ENCODE measurements around the gene ID1. TPM values are rescaled to one million over a fixed set of nuclear protein-coding genes. Genes with fewer than 3 reads are reported as not detected.
"Not testable (repeated sequence)": the region's sequence is repeated elsewhere in the genome, so short reads cannot be mapped to it uniquely, and the experiment has no call there.

The ID1 gene
- polyA plus RNA-seq, 3 donors = 207 to 230 (median 226) TPM

DNA sequence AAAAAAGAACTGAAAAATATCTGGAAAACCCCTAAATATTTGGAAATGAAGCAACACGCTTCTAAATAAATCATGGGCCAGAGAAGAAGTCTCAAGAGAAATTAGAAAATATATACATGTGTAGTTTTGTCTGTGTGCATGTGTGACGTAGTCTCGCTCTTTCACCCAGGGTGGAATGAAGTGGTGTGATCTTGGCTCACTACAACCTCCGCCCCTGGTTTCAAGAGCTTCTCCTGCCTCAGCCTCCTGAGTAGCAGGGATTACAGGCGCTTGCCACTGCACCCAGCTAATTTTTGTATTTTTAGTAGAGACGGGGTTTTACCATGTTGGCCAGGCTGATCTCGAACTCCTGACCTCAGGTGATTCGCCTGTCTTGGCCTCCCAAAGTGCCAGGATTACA lies 21.4 kb downstream of the ID1 start:
- DNase-seq = not testable (repeated sequence)

DNA sequence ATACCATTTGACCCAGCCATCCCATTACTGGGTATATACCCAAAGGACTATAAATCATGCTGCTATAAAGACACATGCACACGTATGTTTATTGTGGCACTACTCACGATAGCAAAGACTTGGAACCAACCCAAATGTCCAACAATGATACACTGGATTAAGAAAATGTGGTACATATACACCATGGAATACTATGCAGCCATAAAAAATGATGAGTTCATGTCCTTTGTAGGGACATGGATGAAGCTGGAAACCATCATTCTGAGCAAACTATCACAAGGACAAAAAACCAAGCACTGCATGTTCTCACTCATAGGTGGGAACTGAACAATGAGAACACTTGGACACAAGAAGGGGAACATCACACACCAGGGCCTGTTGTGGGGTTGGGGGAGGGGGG lies 23.0 kb downstream of the ID1 start:
- not testable (repeated sequence) for DNase-seq

DNA sequence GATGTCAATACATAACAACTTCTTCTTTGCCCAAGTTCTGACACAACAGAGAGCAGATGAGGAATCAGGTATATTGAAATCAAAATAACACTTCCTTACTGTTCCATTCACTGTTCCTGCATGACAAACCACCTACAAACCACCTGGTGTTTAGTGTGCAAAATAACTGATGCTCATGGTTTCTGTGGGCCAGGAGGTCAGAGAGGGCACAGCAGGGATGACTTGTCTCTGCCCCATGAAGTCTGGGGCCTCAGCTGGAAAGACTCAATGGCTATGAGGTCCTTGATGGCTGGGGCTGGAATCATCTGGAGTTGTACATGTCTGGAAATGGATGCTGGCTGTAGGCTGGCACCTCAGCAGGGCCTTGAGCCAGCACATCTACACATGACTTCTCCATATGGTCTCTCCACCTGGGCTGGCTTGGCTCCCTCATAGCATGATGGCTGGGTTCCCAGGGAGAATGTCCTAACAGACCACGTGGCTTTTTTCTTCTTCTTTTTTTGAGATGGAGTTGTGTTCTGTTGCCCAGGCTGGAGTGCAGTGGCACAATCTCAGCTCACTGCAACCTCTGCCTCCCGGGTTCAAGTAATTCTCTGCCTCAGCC lies 25.2 kb downstream of the ID1 start:
- no peak for DNase-seq

DNA sequence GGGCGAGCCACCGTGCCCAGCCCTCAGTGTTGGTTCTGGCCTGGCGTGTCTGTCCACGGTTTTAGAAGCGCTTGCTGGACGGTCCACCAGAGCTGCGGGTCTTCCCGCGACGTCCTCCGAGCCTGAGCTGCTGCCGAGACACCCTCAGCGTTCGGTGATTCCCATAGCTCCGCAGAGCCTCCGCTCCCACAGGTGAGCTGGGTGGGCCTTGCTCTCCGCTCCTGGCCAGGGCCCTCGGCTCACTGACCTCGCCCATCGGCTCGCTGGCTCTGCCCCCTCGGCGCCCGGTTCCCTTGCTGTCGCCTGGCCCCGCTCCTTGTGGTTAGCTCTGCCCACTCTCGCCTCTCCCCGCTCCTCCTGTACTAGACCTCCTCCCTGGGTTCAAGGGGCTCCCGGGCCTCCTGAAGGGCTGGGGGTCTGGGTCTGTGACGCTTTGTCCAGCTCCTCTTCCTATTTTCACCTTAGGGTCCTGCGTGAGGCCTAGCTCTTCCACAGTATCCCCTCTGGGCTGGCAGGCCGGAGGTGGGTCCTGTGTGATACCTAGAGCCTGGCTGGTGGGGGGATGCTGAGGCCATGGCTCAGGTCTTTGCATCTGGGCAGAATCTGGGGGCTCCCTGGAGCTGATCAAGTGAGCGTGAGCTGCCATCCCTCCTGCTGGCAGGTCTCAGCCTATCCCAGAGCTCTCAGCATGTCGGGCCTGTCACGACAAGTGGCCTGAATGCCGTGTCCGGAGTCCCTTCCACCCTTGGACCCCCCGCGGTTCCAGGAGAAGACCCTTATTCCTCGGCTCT lies 27.7 kb downstream of the ID1 start:
- DNase-seq = no peak

DNA sequence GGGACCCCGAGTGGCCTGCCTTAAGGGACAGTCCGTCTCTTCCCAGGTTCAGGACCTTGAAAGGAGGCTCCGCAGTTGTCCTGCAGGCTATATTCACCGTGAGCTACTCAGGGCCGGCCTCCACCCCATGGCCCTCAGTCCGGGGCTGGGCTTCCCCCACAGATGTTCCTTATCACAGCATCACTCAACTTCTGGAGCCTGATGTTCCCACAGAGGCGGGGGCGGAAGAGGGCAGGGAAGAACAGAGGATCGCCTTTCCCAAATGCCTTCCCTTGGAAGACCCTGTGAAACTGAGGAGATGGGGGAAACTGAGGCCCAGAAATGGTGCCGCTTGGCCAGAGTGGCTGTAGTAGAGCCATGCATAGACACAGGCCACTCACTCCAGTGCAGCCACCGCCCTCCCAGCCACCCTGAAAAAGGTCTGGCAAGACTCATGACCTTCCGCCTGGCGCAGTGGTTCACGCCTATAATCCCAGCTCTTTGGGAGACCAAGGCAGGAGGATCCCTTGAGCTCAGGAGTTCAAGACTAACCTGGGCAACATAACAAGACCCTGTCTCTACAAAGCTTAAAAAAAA lies 28.3 kb downstream of the ID1 start:
- DNase-seq = no peak

DNA sequence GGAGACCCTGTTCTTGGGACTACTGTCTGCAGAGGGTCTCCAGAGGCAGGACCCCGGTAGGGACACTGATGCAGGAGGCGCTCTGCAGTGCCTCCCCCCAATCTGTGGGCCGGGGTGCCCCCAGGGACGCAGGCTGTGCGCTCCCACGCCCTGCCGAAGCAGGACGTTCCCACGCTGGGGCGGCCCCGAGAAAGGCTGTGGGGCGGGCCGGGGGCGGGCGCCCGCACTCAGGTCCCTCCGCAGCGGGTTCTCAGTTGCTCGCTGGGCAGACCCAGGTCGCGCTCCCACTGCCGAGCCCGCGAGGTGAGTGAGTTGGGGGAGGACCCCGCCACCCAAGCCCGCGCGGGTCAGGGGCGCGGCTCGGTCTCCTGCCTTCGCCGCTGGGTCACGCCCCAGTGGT lies 32.6 kb downstream of the ID1 start, which contains the start of gene COX4I2:
COX4I2 (plus strand) TSS at position 253 of the 400 bp plus-strand sequence. CDS start 1,106 bp downstream, outside the sequence.
- DNase-seq = no peak

DNA sequence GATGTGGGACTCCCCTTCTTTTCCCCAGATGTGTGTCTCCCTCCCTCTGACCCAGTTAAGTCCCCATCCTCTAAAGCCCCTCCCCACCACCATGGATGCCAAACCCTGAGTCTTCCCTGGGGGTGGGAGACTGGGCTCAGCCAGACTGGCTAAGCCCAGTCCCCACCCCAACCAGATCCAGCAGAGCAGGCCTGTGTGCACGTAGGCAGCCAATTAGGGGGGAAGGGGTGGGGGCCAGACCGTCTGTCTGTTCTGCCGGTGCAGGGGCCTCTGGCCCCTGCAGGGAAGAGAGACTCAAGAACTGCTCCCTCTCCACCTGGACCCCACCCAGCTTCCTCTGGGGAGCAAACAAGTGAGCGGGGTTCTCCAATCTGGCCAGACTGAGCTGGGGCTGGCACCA lies 33.2 kb downstream of the ID1 start:
- no peak for DNase-seq

DNA sequence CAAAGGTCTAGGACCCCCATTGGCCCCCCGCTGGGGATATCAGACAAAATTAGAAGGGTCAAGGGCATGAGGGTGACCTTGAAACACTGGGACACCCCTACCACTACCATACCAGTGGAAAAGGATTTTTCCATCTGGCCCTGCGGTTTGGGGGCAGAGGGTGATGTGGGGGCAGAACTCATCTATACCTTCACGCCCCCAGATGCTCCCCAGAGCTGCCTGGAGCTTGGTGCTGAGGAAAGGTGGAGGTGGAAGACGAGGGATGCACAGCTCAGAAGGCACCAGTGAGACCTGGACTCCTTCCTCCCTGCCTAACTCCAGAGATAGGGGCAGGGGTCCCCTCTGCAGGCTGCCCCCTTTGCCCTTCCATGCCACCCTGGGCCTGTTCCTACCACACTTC lies 33.7 kb downstream of the ID1 start:
- no peak for DNase-seq

DNA sequence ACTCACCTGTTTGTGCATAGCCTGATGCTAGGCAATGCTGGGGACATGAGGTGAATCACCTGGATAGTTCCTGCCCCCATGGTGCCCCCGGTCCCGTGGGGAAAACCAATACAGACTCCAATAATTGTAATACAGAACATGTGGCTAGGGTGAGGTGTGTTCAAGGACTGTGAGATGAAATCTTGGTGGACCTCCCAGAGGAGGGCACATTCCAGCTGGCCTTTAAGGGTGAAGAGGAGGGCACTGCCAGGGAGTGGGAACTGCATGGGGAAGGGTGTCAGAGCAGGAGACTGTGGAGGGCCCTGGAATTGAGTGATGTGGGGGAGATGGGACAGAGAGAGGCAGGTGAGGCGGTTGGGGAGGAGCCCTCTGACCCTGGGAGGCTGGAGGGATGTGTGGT lies 35.2 kb downstream of the ID1 start:
- DNase-seq = no peak

DNA sequence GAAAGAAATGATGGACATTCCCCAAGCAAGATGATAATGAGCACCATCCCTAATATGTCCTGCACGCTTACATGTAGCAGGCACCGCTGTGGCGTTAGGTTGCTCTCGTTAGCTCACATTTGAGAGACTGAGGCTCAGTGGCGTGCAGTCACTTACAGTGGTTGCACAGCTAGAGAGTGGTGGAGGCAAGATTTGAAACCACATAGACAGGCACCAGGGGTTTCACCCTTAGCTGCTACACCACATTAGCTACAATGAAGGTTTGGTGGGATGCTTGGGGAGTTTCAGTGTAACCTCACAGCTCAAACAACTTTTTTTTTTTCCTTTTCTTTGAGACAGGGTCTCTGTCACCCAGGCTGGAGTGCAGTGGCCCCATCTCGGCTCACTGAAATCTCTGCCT lies 36.3 kb downstream of the ID1 start:
- DNase-seq = no peak

DNA sequence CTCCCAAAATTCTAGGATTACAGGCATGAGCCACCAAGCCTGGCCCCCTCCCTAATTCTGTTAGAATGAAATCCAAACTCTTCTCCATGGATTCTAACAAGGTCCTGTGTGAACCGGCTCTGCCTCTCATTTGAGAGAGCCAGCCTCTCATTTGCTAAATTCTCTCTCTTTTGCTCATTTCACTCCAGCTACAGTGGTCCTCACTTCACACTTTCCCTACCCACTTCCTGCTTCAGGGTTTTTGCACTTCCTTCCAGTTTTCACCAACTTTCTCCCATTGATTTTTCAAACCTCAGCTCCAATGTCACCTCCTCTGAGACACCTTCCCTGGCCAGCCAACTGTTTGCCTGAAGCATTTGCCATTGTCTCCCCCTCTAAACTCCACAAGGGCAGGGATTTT lies 37.7 kb downstream of the ID1 start:
- no peak for DNase-seq

DNA sequence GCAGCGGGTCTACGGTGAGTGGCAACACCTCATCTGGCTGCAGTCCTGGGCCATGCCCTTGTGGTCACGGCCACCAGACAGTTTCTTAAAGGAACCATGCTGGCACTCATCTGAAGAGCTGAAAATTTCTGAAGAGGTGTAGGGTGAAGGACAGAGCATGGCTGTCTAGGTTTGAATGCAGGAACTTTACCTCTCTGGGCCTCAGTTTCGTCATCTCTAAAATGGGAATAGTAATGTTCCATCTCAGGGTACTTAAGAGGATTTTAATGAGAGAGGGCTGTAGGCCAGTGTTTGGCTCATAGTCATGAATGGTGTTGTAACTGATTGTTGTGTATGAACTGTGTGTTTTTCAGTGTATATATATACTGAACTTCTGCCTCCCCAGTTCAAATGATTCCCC lies 38.4 kb downstream of the ID1 start:
- no peak for DNase-seq

DNA sequence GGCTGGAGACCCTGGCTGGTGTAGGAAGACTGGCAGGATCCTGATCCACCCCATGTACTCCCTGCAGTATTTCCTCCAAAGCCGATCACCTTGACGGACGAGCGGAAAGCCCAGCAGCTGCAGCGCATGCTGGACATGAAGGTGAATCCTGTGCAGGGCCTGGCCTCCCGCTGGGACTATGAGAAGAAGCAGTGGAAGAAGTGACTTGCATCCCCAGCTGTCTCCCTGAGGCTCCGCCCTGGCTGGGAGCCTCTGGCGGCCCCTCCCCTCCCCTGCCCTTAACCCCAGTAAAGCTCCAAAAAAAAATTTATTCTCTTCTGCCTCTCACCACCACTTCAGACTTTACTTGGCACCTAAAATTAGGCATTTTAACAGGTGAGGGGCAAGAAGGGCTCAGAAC lies 39.6 kb downstream of the ID1 start:
- DNase-seq = no peak

DNA sequence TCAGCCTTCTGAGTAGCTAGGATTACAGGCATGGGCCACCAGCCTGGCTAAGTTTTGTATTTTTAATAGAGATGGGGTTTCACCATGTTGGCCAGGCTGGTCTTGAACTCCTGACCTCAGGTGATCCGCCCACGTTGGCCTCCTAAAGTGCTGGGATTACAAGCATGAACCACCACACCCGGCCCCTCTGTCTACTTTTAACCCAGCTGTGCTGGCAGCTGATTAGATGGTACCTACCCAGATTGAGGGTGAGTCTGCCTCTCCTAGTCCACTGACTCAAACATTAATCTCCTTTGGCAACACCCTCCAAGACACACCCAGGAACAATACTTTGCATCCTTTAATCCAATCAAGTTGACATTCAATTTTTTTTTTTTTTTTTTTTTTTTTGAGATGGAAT lies 43.0 kb downstream of the ID1 start:
- DNase-seq = not testable (repeated sequence)

DNA sequence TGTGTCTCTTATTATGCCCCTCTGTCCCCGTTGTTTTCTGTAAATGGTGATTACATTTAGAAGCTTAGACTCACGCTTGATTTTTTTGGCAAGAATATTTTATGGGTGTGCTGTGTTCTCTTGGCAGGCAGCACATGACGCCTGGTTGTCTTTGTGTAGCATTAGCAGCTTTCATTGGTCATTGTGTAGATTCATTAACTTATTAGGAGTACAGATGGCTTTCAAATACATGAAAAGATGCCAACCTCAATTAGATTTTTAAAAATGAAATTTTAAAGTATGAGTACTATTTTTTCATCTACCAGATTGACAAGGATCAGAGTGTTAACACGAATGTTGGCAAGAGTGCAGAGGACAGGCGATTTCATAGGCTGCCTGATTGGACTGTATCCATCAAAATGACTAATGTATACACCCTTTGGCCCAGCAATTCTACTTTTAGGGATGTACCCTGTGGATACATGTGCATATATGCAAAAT lies 47.9 kb downstream of the ID1 start:
- no peak for DNase-seq

DNA sequence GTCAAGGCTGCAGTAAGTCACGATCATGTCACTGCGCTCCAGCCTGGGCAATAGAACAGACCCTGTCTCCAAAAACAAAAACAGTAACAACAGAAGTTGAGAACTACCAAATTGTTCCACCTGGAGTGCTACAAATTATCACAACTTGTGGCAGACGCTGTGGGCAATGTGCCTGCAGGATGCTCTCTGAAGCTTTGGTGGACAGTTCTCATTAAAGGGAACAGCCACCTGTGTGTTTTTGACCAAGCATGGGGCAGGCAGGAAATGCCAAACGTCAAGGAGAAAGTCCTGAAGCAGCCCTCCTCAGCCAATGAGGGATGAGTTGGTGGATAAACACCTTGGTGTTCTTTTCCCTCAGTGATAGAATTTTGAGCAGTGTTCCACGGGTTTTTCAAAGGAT lies 48.5 kb downstream of the ID1 start:
- DNase-seq = no peak

DNA sequence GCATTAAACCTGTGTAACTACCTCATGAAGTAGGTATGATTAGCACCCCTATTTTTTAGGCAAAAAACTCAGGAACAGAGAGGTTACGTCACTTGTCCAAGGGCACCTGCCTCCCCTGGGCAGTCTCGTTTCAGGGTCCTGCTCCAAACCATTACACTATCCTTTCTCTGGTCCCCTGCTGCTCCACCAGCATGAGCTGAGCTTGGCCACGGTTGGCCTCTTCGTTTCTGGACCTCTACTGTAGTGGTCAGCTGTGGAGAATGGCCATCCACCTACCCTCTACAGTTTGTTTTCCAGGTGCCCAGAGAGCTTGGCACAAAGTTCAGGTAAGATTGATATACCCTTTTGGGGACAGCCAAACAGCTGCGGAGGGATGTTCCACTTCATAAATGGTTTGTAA lies 49.4 kb downstream of the ID1 start:
- DNase-seq = no peak

Other genes starting within 250 kb of the ID1 start
- gene DEFB118, start 236.7 kb upstream of the ID1 start, polyA plus RNA-seq (ENCODE audit: insufficient read length in 3 of 3) = not detected
- not detected for gene DEFB119, start 214.7 kb upstream of the ID1 start, polyA plus RNA-seq (ENCODE audit: insufficient read length in 3 of 3)
- not detected for gene DEFB121, start 199.1 kb upstream of the ID1 start, polyA plus RNA-seq (ENCODE audit: insufficient read length in 3 of 3)
- not detected for gene DEFB123, start 164.7 kb upstream of the ID1 start, polyA plus RNA-seq (ENCODE audit: insufficient read length in 3 of 3)
- under 1 TPM in 1 of 3 donors, not detected in 2; 0.70 TPM for gene DEFB124, start 130.2 kb upstream of the ID1 start, polyA plus RNA-seq (ENCODE audit: insufficient read length in 3 of 3)
- gene REM1, start 130.0 kb upstream of the ID1 start, polyA plus RNA-seq (ENCODE audit: insufficient read length in 3 of 3) = under 1 TPM; 0.34 to 0.49 (median 0.44) TPM
- 100 to 1,000 TPM; 139 to 152 (median 151) TPM for gene HM13, start 90.8 kb upstream of the ID1 start, polyA plus RNA-seq (ENCODE audit: insufficient read length in 3 of 3)
- gene COX4I2, start 32.6 kb downstream of the ID1 start, polyA plus RNA-seq (ENCODE audit: insufficient read length in 3 of 3) = 1 to 10 TPM; 1.1 to 3.1 (median 1.6) TPM
- 10 to 100 TPM; 80.1 to 84.8 (median 81.1) TPM for gene BCL2L1, start 117.6 kb downstream of the ID1 start, polyA plus RNA-seq (ENCODE audit: insufficient read length in 3 of 3)
- 10 to 100 TPM; 44.9 to 53.9 (median 49.4) TPM for gene TPX2, start 134.0 kb downstream of the ID1 start, polyA plus RNA-seq (ENCODE audit: insufficient read length in 3 of 3)
- under 1 TPM; 0.65 to 0.95 (median 0.91) TPM for gene MYLK2, start 214.1 kb downstream of the ID1 start, polyA plus RNA-seq (ENCODE audit: insufficient read length in 3 of 3)
- gene FOXS1, start 240.3 kb downstream of the ID1 start, polyA plus RNA-seq (ENCODE audit: insufficient read length in 3 of 3) = 1 to 10 TPM; 7.6 to 9.2 (median 8.0) TPM